Measurements from ENCODE around the gene COL4A5. TPM values are rescaled to one million over a fixed set of nuclear protein-coding genes. Genes with fewer than 3 reads are reported as not detected.
A peak's percentile ranks its signal among the peaks of the same experiment; 100 is the strongest.
"Not testable (repeated sequence)": the region's sequence is repeated elsewhere in the genome, so short reads cannot be mapped to it uniquely, and the experiment has no call there.

COL4A5 gene
- total RNA-seq (2022) (48.1 and 49.8 TPM in 2 replicates), Bru-seq, nascent RNA (percentile 69 among the genes with signal in this experiment), BruChase-seq, experiment 1, labeled RNA remaining after a 2-hour chase (percentile 78 among the genes with signal in this experiment), BruChase-seq, experiment 2, labeled RNA remaining after a 6-hour chase (percentile 68 among the genes with signal in this experiment)
- long read RNA-seq, full-length matches to known transcripts = 7 of 18 reads
- long read RNA-seq, partial matches to known transcripts = 4 of 18 reads
- long read RNA-seq, other reads (novel, unspliced or antisense) = 7 of 18 reads

- intact Hi-C loops (cut with micrococcal nuclease; ENCODE audit: unreplicated experiment) = loop anchor here (5.0 kb wide), 2 partner anchors 42 to 67 kb away; no protein-coding TSS in a partner anchor
- Histone ChIP-seq H3K9me3 (no peaks in the 10 kb centered on the region), H3K27me3 (replicated peaks; ENCODE audit: control insufficient read depth, insufficient read depth, low read length) (no peaks in the 10 kb centered on the region), H3K4me3 (ENCODE audit: low read depth, low read length) (peak within 1 kb of the TSS; percentile 61), H3K4me1 (peaks cover 6% of the 10 kb centered on the region; the same call in 1 of the 2 replicates), H3K36me3 (ENCODE audit: control insufficient read depth, insufficient read depth, low read length) (no peaks in the 10 kb centered on the region)
- ChIA-PET POLR2A (interaction anchor here (0.5 to 0.8 kb wide), 3 partner anchors 43 to 97 kb away, joined by 3 to 4 read pairs (median 4); no protein-coding TSS in a partner anchor), CTCF (no interaction called here)
- DNase-seq = peak; percentile 72 to 84
- Mint-ChIP-seq H3K4me3 (ENCODE audit: unreplicated experiment) (peak within 1 kb of the TSS; percentile 96), H3K27ac (ENCODE audit: unreplicated experiment) (peak within 1 kb of the TSS; percentile 93), H3K27me3 (ENCODE audit: insufficient read depth, unreplicated experiment) (no peaks in the 10 kb centered on the region), H3K9me3 (ENCODE audit: unreplicated experiment) (no peaks in the 10 kb centered on the region), H3K36me3 (ENCODE audit: insufficient read depth, unreplicated experiment) (peaks cover 3% of the 10 kb centered on the region), H3K4me1 (ENCODE audit: low read depth, unreplicated experiment) (no peaks in the 10 kb centered on the region)
- BruUV-seq (replicated peaks) = no TSS peak
- TF ChIP-seq CTCF (IDR thresholded peaks at IDR 0.05; ENCODE audit: insufficient read depth in 1 of 2, low read depth in 1 of 2, low read length in 1 of 2, severe bottlenecking in 1 of 2, unreplicated experiment in 1 of 2) = no peak
These were observed at the start of gene COL4A5 for GRCh38 chrX:108439426-108439942. Gene COL4A5, plus strand, starts transcription at chrX:108439838. Its CDS starts 288 bp downstream, at chrX:108440126.

GRCh38 chrX:108390976-108391717, 48.5 kb upstream of the COL4A5 start:
- POLR2A ChIA-PET, CTCF ChIA-PET: not testable (repeated sequence)

DNA sequence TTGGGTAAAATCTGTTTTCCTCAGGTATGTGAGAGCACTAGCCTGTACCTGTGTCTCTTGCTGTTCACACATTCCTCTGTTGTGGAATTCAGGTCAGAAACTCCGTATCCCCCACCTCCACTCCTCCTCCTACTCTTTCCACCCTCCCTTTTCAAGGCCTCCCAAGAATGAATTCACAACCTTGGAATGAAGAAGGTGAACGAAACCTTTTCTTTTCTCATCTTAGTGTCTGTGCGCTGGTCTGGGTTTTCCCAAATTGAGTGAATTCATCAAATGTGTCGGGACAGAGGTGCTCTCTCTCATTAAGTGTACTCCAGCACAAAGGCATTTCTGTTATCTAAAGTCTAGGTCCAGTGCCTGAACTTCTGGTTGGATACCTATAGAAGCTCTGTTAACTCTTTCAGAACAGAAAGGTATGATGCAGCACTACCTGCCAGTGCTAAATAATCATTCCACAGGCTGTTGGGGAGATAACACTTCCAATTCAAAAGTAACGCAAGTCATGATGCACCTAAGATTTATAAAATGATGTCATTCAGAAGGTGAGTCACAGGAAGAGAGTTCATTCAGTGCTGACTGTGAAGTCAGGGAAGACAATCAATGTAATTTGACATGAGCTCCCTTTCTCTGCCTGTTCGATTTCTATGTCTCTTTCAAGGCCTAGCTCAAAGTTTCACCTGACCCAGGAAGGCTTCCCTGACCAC, 43.3 kb upstream of the COL4A5 start:
- ChIA-PET CTCF (no interaction called here), POLR2A (interaction anchor here (0.7 kb wide), 1 partner anchor 43 kb away, joined by 3 read pairs; the partner anchor contains the start of gene COL4A5)
- H3K9me3 Mint-ChIP-seq (ENCODE audit: unreplicated experiment) = no peaks in the 10 kb centered on the region
- TF ChIP-seq CTCF (IDR thresholded peaks at IDR 0.05; ENCODE audit: insufficient read depth in 1 of 2, low read depth in 1 of 2, low read length in 1 of 2, severe bottlenecking in 1 of 2, unreplicated experiment in 1 of 2) = no peak
- H3K27me3 Mint-ChIP-seq (ENCODE audit: insufficient read depth, unreplicated experiment) = no peaks in the 10 kb centered on the region
- DNase-seq = peak; percentile 50 to 57
- no TSS peak for BruUV-seq (replicated peaks)
- H3K4me3 ChIP-seq (ENCODE audit: low read depth, low read length) = peak overlapping the region; percentile 36
- H3K4me1 ChIP-seq = peaks cover 35% of the 10 kb centered on the region
- no peaks in the 10 kb centered on the region for H3K9me3 ChIP-seq
- peak overlapping the region; percentile 72 for H3K27ac Mint-ChIP-seq (ENCODE audit: unreplicated experiment)
- no peaks in the 10 kb centered on the region for H3K36me3 Mint-ChIP-seq (ENCODE audit: insufficient read depth, unreplicated experiment)
- no peaks in the 10 kb centered on the region for H3K36me3 ChIP-seq (ENCODE audit: control insufficient read depth, insufficient read depth, low read length)
- H3K27me3 ChIP-seq (replicated peaks; ENCODE audit: control insufficient read depth, insufficient read depth, low read length) = no peaks in the 10 kb centered on the region
- H3K4me3 Mint-ChIP-seq (ENCODE audit: unreplicated experiment) = peak overlapping the region; percentile 71
- H3K4me1 Mint-ChIP-seq (ENCODE audit: low read depth, unreplicated experiment) = peaks cover 28% of the 10 kb centered on the region
- intact Hi-C loops (cut with micrococcal nuclease; ENCODE audit: unreplicated experiment) = loop anchor here (1.0 to 5.0 kb wide), 3 partner anchors 16 to 87 kb away; partner anchors contain the start of genes COL4A5 and COL4A6

More at GRCh38 chrX:108390976-108391717, 48.5 kb upstream of the COL4A5 start:
- H3K4me1 ChIP-seq = peaks cover 11% of the 10 kb centered on the region
- intact Hi-C loops (cut with micrococcal nuclease; ENCODE audit: unreplicated experiment); H3K9me3 ChIP-seq; H3K4me3 ChIP-seq (ENCODE audit: low read depth, low read length); BruUV-seq (replicated peaks); H3K27ac Mint-ChIP-seq (ENCODE audit: unreplicated experiment); H3K36me3 Mint-ChIP-seq (ENCODE audit: insufficient read depth, unreplicated experiment); H3K27me3 ChIP-seq (replicated peaks; ENCODE audit: control insufficient read depth, insufficient read depth, low read length); H3K27me3 Mint-ChIP-seq (ENCODE audit: insufficient read depth, unreplicated experiment); H3K4me1 Mint-ChIP-seq (ENCODE audit: low read depth, unreplicated experiment); H3K4me3 Mint-ChIP-seq (ENCODE audit: unreplicated experiment); H3K36me3 ChIP-seq (ENCODE audit: control insufficient read depth, insufficient read depth, low read length); DNase-seq: not testable (repeated sequence)
- H3K9me3 Mint-ChIP-seq (ENCODE audit: unreplicated experiment) = peaks cover 36% of the 10 kb centered on the region
